Activated naive CD8-positive, alpha-beta T cell treated with anti-CD3 and anti-CD28 coated beads, Interleukin-2, amount 10 ng/mL, durations not matched to agents 7 days and 5 days (primary cell): ENCODE measurements around the gene SLK. TPM values are rescaled to one million over a fixed set of nuclear protein-coding genes. Genes with fewer than 3 reads are reported as not detected.

Experiments
- ATAC-seq: fragments of 150-1000 bp; cut with Tn5 transposase; one replicate; pipeline ENCODE4 v1.10.0; 2021; ENCODE audit warnings: low read depth, moderate library complexity
- POLR2A ChIA-PET: fragments of 350-600 bp; sonication (Branson Sonifier 250); formaldehyde crosslinking; loops from one replicate; lab custom pipeline; 2021; ENCODE audit warnings: antibody characterized with exemption; lab: Charles Lee
- DNase-seq: peaks from one replicate; pipeline ENCODE4 v3.0.0; 2021
- H3K27ac Mint-ChIP-seq: one replicate; pipeline ENCODE4 v1.8.0; 2022; ENCODE audit warnings: mild to moderate bottlenecking, mixed read lengths
- H3K27me3 Mint-ChIP-seq: one replicate; pipeline ENCODE4 v1.8.0; 2022; ENCODE audit warnings: mild to moderate bottlenecking, moderate library complexity, mixed read lengths
- H3K36me3 Mint-ChIP-seq: one replicate; pipeline ENCODE4 v1.8.0; 2021; ENCODE audit warnings: mild to moderate bottlenecking, mixed read lengths
- H3K4me1 Mint-ChIP-seq: one replicate; pipeline ENCODE4 v1.8.0; 2021; ENCODE audit warnings: mixed read lengths
- H3K4me3 Mint-ChIP-seq: one replicate; pipeline ENCODE4 v1.8.0; 2022; ENCODE audit warnings: mild to moderate bottlenecking, moderate library complexity, mixed read lengths
- H3K9me3 Mint-ChIP-seq: one replicate; pipeline ENCODE4 v1.8.0; 2021; ENCODE audit warnings: mixed read lengths
- microRNA-seq: library from miRNA; unstranded; fragments of <30 nt; microRNA quantifications from one replicate; pipeline ENCODE4 v1.2.0, GENCODE V29; 2022
- total RNA-seq, 2 experiments: library from RNA; stranded (reverse); gene quantifications; one replicate each; pipeline ENCODE4 v1.2.3, GENCODE V29; 2021

The SLK gene
- total RNA-seq, 2 experiments from 2014 or later = 37.9 to 38.4 TPM

DNA sequence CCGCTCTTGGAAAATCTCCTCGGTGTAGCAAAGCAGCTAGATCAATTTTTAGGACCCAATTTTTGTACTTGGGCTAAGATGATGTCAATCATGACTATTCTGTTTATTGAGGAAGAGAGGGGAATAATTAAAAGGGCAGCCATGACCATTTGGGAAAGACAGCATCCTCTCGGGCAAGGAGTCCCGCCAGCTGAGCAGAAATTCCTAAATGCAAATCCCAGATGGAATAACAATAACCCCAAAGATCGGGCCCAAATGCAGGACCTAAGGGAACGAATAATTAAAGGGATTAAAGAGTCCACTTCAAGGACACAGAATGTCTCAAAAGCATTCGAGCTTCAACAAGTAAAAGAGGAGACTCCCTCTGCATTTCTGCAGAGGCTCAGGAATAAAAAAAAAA lies 100.0 kb downstream of the SLK start:
- no peak for ATAC-seq
- POLR2A ChIA-PET = no interaction called here
- DNase-seq = no peak
- H3K4me3 Mint-ChIP-seq = no peak overlapping the region
- no peaks in the 10 kb centered on the region for H3K9me3 Mint-ChIP-seq
- H3K4me1 Mint-ChIP-seq = peaks cover 2% of the 10 kb centered on the region
- H3K36me3 Mint-ChIP-seq = no peaks in the 10 kb centered on the region
- H3K27ac Mint-ChIP-seq = no peak overlapping the region
- peaks cover 8% of the 10 kb centered on the region for H3K27me3 Mint-ChIP-seq

DNA sequence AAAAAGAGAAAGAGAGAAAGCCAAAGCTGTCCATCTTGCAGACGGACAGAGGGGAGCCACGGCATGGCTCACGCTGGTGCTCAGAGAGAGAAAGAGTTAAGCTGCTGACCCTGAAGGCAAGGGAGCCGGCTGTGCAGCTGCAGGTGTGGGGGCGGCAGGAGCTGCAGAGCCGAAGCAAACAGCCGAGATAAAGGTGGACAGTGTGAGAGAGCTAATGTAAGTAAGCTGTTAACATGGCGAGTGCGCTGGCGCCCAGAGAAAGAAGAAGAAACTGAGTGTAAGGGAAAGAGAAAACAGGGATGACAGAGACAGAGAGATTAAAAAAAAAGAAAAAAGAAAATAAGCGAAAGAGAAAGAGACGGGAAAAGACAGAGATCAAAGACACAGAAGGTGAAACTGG lies 100.6 kb downstream of the SLK start:
- no peaks in the 10 kb centered on the region for H3K9me3 Mint-ChIP-seq
- H3K4me1 Mint-ChIP-seq = peaks cover 2% of the 10 kb centered on the region
- no peak overlapping the region for H3K27ac Mint-ChIP-seq
- ATAC-seq (no peak), DNase-seq (no peak)
- H3K4me3 Mint-ChIP-seq = no peak overlapping the region
- peaks cover 8% of the 10 kb centered on the region for H3K27me3 Mint-ChIP-seq
- no peaks in the 10 kb centered on the region for H3K36me3 Mint-ChIP-seq
- POLR2A ChIA-PET = no interaction called here

DNA sequence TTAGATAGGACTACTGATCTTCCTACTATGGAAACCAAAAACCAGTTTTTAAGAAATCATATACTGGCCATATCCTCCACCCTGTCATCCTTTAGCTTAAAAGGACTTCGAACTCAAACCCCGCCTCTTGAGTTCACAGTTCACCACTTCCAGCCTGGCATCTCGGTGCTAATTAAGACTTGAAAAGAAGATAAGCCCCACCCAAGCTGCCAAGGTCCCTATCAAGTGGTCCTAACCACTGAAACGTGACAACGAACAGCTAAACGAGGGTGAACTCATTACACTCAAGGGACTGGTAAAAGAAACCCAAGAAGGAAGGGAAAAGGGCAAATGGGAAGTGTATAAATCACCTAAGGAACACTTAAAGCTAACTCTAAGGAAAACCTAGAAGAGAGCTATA lies 102.7 kb downstream of the SLK start:
- DNase-seq (no peak), ATAC-seq (no peak)
- Mint-ChIP-seq H3K4me3 (no peak overlapping the region), H3K36me3 (no peaks in the 10 kb centered on the region), H3K4me1 (peaks cover 2% of the 10 kb centered on the region), H3K27ac (no peak overlapping the region), H3K27me3 (peaks cover 6% of the 10 kb centered on the region), H3K9me3 (no peaks in the 10 kb centered on the region)
- POLR2A ChIA-PET = no interaction called here

DNA sequence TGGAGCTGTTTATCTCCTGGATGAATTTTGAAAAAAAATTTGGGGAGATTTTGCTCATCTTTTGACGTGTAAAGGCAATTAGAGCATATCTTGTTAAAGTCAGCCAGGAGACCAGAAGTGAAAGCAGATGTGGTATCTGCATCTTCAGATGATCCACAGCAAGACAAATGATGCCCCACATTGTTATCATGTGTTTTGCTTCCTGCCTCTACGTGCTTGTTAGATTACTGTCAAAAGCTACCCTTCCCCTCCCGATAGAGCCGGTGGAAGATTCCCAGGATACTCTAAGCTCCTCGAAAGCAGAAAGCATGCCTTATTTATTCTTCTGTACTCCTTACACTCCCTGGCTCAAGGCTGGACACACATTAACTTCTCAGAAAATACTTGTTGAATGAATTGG lies 105.8 kb downstream of the SLK start:
- H3K36me3 Mint-ChIP-seq = no peaks in the 10 kb centered on the region
- H3K27ac Mint-ChIP-seq = no peak overlapping the region
- no peaks in the 10 kb centered on the region for H3K9me3 Mint-ChIP-seq
- POLR2A ChIA-PET = no interaction called here
- DNase-seq (no peak), ATAC-seq (no peak)
- peaks cover 4% of the 10 kb centered on the region for H3K27me3 Mint-ChIP-seq
- no peak overlapping the region for H3K4me3 Mint-ChIP-seq
- peaks cover 2% of the 10 kb centered on the region for H3K4me1 Mint-ChIP-seq

DNA sequence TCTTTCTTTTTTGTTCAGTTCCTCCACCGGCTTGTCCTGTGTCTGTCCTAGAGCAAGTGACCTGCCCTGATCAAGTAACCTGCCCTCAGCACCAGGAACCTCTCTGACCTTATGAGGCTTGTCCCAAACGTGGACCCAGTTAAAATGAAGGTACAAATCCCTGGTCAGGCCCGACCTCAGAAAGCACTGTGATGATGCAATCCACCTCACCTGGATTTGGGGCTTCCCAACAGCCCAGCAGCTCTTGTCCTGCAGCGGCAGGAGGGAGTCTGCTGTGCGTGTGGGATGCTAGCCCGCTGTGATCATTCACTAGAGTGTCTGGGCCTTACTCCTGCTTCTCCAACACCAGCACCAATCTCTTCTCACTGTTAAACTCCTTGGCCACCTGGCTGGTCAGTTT lies 107.6 kb downstream of the SLK start:
- ATAC-seq = no peak
- Mint-ChIP-seq H3K4me3 (no peak overlapping the region), H3K27ac (no peak overlapping the region), H3K4me1 (peaks cover 4% of the 10 kb centered on the region), H3K9me3 (no peaks in the 10 kb centered on the region), H3K27me3 (peaks cover 2% of the 10 kb centered on the region), H3K36me3 (no peaks in the 10 kb centered on the region)
- no peak for DNase-seq
- POLR2A ChIA-PET = no interaction called here

DNA sequence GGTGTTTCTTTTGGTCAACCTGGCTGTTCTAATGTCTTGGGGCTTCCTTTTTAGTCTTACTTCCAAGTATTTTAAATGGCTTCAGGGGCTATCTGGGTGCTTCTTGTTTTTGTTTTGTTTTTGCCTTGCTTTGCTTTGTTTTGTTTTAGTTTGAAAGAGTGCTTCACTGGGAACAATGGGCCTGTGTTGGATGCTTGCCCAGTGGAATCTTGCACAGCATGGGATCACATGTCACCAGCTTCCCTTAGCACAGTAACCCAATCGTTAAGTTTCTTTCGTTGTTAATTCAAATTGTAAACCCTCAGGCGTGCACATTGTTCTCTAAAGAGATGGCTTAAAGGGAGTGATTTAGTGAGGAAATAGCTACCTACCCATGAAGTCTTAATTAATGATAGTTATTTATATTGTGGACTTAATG lies 109.8 kb downstream of the SLK start:
- Mint-ChIP-seq H3K4me1 (peaks cover 3% of the 10 kb centered on the region), H3K4me3 (no peak overlapping the region), H3K27me3 (no peaks in the 10 kb centered on the region), H3K9me3 (no peaks in the 10 kb centered on the region), H3K36me3 (no peaks in the 10 kb centered on the region), H3K27ac (no peak overlapping the region)
- no peak for DNase-seq
- POLR2A ChIA-PET = no interaction called here
- no peak for ATAC-seq

DNA sequence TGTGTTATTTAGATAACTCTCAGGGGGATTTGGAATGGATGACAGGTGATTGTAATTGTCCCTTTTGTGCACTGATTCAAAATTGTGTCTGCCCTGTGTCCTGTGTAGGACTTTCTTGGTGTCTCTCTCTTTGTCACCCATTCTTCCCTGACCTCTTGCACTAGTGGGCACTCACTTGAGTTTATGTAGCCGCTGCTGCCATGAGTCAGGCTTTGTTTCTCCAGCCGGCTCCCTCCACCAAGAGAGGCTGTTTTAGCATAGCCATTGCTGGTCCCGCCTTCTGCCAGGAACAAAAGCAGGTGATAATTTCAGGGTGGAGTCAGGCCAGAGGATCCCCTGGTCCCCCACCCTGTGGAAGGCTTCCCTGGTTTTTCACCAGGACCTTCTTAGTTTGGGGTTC lies 110.3 kb downstream of the SLK start:
- Mint-ChIP-seq H3K9me3 (no peaks in the 10 kb centered on the region), H3K27me3 (no peaks in the 10 kb centered on the region), H3K4me1 (peaks cover 2% of the 10 kb centered on the region), H3K36me3 (no peaks in the 10 kb centered on the region), H3K27ac (no peak overlapping the region), H3K4me3 (no peak overlapping the region)
- POLR2A ChIA-PET = interaction anchor here (1.4 kb wide), 1 partner anchor 44 kb away, joined by 3 read pairs; no protein-coding TSS in a partner anchor
- DNase-seq (no peak), ATAC-seq (no peak)

DNA sequence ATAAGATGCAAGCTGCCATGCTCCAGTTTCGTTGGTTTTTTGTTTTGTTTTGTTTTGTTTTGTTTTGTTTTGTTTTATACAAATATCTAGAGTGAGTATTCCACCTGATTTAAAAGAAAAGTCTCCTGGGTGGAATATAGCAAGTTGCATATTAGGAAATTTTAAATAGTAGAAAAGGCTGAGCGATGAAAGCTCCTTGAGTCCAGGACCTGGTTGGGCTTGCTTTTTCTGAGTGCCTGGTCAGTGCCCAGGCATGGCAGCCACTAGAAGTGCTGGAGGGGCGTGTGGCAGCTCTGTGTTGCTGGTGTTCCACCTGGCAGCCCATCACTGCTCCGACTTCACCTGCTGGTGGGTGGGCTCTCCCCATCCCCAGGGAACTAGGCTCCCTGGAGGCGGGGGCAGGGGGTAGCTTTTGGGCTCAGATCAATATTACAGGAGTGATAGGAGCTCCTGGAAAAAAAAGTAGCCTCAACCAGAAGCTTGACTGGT lies 110.8 kb downstream of the SLK start:
- DNase-seq = no peak
- Mint-ChIP-seq H3K4me3 (no peak overlapping the region), H3K4me1 (peaks cover 2% of the 10 kb centered on the region), H3K36me3 (no peaks in the 10 kb centered on the region), H3K27me3 (no peaks in the 10 kb centered on the region), H3K27ac (no peak overlapping the region), H3K9me3 (no peaks in the 10 kb centered on the region)
- POLR2A ChIA-PET = interaction anchor here (1.4 kb wide), 1 partner anchor 43 kb away, joined by 3 read pairs; no protein-coding TSS in a partner anchor
- no peak for ATAC-seq

Small RNA genes within 50 kb of the gene (microRNA-seq; reads per million reads assigned to microRNA genes)
- not detected for gene MIR936

Other genes with a start within 250 kb of the SLK start
- 10 to 100 TPM; 14.8 to 16.0 TPM for gene SH3PXD2A, start 111.6 kb upstream of the SLK start, total RNA-seq
- 10 to 100 TPM; 53.7 to 58.5 TPM for gene STN1, start 49.0 kb upstream of the SLK start, total RNA-seq
- not detected for gene COL17A1, start 118.7 kb downstream of the SLK start, total RNA-seq
- 10 to 100 TPM; 13.3 to 15.7 TPM for gene SFR1, start 155.0 kb downstream of the SLK start, total RNA-seq